Measurements from ENCODE around the gene LIMK1. TPM values are rescaled to one million over a fixed set of nuclear protein-coding genes. Genes with fewer than 3 reads are reported as not detected.

The LIMK1 gene
- total RNA-seq, 1 donor from 2014 or later, result 51.0 TPM

- no peaks in the 10 kb centered on the region for H3K4me1 Mint-ChIP-seq (ENCODE audit: unreplicated experiment)
- no peak for DNase-seq (ENCODE audit: low spot score)
- peaks cover 1% of the 10 kb centered on the region for H3K27me3 Mint-ChIP-seq (ENCODE audit: unreplicated experiment)
- TF ChIP-seq CTCF (IDR thresholded peaks at IDR 0.05; ENCODE audit: unreplicated experiment), result no peak
- no peak overlapping the region for H3K4me3 Mint-ChIP-seq (ENCODE audit: unreplicated experiment)
- peaks cover 8% of the 10 kb centered on the region for H3K36me3 Mint-ChIP-seq (ENCODE audit: low read depth, unreplicated experiment)
- H3K27ac Mint-ChIP-seq (ENCODE audit: unreplicated experiment), result no peak overlapping the region
- no peaks in the 10 kb centered on the region for H3K9me3 Mint-ChIP-seq (ENCODE audit: unreplicated experiment)
These were observed 23.7 kb upstream of the LIMK1 start for GRCh38 chr7:74059681-74060588.

- no peak overlapping the region for H3K4me3 Mint-ChIP-seq (ENCODE audit: unreplicated experiment)
- no peak for TF ChIP-seq CTCF (IDR thresholded peaks at IDR 0.05; ENCODE audit: unreplicated experiment)
These were observed 21.6 kb upstream of the LIMK1 start for GRCh38 chr7:74061840-74062539.

GRCh38 chr7:74063223-74063641 lies 20.4 kb upstream of the LIMK1 start:
- H3K4me3 Mint-ChIP-seq (ENCODE audit: unreplicated experiment), result no peak overlapping the region
- H3K36me3 Mint-ChIP-seq (ENCODE audit: low read depth, unreplicated experiment), result peaks cover 8% of the 10 kb centered on the region
- peaks cover 5% of the 10 kb centered on the region for H3K27me3 Mint-ChIP-seq (ENCODE audit: unreplicated experiment)
- H3K4me1 Mint-ChIP-seq (ENCODE audit: unreplicated experiment), result no peaks in the 10 kb centered on the region
- TF ChIP-seq CTCF (IDR thresholded peaks at IDR 0.05; ENCODE audit: unreplicated experiment), result no peak
- no peak overlapping the region for H3K27ac Mint-ChIP-seq (ENCODE audit: unreplicated experiment)
- no peaks in the 10 kb centered on the region for H3K9me3 Mint-ChIP-seq (ENCODE audit: unreplicated experiment)
- DNase-seq (ENCODE audit: low spot score), result no peak

More at GRCh38 chr7:74061840-74062539, 21.6 kb upstream of the LIMK1 start:
- Mint-ChIP-seq H3K27ac (ENCODE audit: unreplicated experiment) (no peak overlapping the region), H3K9me3 (ENCODE audit: unreplicated experiment) (no peaks in the 10 kb centered on the region), H3K4me1 (ENCODE audit: unreplicated experiment) (no peaks in the 10 kb centered on the region), H3K36me3 (ENCODE audit: low read depth, unreplicated experiment) (peaks cover 8% of the 10 kb centered on the region), H3K27me3 (ENCODE audit: unreplicated experiment) (peaks cover 3% of the 10 kb centered on the region)
- DNase-seq (ENCODE audit: low spot score), result no peak

GRCh38 chr7:74063646-74064045 lies 20.0 kb upstream of the LIMK1 start:
- H3K36me3 Mint-ChIP-seq (ENCODE audit: low read depth, unreplicated experiment), result peaks cover 6% of the 10 kb centered on the region
- H3K27me3 Mint-ChIP-seq (ENCODE audit: unreplicated experiment), result peaks cover 5% of the 10 kb centered on the region
- no peak overlapping the region for H3K4me3 Mint-ChIP-seq (ENCODE audit: unreplicated experiment)
- H3K27ac Mint-ChIP-seq (ENCODE audit: unreplicated experiment), result no peak overlapping the region
- TF ChIP-seq CTCF (IDR thresholded peaks at IDR 0.05; ENCODE audit: unreplicated experiment), result no peak
- DNase-seq (ENCODE audit: low spot score), result no peak
- H3K4me1 Mint-ChIP-seq (ENCODE audit: unreplicated experiment), result no peaks in the 10 kb centered on the region
- H3K9me3 Mint-ChIP-seq (ENCODE audit: unreplicated experiment), result no peaks in the 10 kb centered on the region

GRCh38 chr7:74064696-74065095 lies 18.9 kb upstream of the LIMK1 start:
- Mint-ChIP-seq H3K27me3 (ENCODE audit: unreplicated experiment) (peaks cover 5% of the 10 kb centered on the region), H3K36me3 (ENCODE audit: low read depth, unreplicated experiment) (no peaks in the 10 kb centered on the region), H3K27ac (ENCODE audit: unreplicated experiment) (no peak overlapping the region), H3K4me3 (ENCODE audit: unreplicated experiment) (no peak overlapping the region), H3K4me1 (ENCODE audit: unreplicated experiment) (no peaks in the 10 kb centered on the region), H3K9me3 (ENCODE audit: unreplicated experiment) (no peaks in the 10 kb centered on the region)
- no peak for TF ChIP-seq CTCF (IDR thresholded peaks at IDR 0.05; ENCODE audit: unreplicated experiment)
- no peak for DNase-seq (ENCODE audit: low spot score)

All from endothelial cell (in vitro differentiated cells).